Smooth muscle cell of trachea (primary cell): ENCODE results near the gene DCLK3. TPM values are rescaled to one million over a fixed set of nuclear protein-coding genes. Genes with fewer than 3 reads are reported as not detected.

Experiments
- total RNA-seq: library from RNA; depleted of rRNA; stranded (reverse); fragments of >200 nt; gene quantifications from 2 replicates; pipeline ENCODE4 v1.2.1, GENCODE V29; 2014

Gene DCLK3, protein sequence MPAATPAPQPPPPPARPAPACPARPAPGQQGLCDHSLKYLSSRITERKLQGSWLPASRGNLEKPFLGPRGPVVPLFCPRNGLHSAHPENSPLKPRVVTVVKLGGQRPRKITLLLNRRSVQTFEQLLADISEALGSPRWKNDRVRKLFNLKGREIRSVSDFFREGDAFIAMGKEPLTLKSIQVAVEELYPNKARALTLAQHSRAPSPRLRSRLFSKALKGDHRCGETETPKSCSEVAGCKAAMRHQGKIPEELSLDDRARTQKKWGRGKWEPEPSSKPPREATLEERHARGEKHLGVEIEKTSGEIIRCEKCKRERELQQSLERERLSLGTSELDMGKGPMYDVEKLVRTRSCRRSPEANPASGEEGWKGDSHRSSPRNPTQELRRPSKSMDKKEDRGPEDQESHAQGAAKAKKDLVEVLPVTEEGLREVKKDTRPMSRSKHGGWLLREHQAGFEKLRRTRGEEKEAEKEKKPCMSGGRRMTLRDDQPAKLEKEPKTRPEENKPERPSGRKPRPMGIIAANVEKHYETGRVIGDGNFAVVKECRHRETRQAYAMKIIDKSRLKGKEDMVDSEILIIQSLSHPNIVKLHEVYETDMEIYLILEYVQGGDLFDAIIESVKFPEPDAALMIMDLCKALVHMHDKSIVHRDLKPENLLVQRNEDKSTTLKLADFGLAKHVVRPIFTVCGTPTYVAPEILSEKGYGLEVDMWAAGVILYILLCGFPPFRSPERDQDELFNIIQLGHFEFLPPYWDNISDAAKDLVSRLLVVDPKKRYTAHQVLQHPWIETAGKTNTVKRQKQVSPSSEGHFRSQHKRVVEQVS
- not detected in 2 replicates for total RNA-seq

DNA sequence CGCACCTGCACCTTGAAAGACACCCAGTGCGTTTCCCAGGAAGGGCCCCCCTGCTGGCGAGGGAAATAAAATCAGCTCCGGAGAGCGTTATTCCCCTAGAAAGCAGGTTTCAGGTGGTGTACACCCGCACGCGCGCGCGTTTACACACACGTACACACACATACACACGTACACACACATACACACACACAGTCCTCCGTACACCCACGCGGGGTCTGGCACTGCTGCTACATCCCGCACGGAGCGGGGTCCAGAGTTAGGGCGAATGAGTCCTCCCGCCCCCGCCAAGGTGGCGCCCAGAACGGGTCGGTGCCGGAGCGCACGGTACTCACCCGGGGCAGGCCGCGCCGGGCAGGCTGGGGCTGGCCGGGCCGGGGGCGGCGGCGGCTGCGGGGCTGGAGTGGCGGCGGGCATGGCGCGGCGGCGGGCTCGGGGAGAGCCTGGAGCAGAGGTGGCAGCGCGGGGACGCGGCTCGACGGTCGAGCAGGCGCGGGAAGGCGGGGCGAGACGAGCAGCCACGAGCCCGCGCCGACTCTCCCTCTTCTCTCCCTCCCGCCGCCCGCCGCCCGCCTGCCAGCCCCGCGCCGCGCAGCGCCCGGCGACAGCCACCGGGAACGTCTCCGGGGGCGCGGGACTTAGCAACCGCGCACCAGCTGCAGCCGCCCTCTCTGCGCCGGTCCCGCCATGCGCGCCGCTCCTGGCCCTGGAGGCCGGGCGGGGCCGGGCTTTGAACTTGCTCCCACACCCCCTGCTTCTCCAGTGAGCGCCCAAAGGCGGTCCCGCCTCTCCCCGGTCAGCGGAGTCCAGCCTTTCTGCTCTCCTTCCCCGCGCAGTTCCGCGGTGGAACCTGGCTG, at the start of gene DCLK3:
TSS of gene DCLK3 (minus strand) at position 704 of the 854 bp plus-strand sequence. CDS start at position 414, 290 bp downstream.

Other genes with a start within 250 kb of the DCLK3 start
- 12.1 and 20.2 TPM in 2 replicates for gene TRANK1, start 180.5 kb upstream of the DCLK3 start, total RNA-seq
- gene EPM2AIP1, start 228.6 kb upstream of the DCLK3 start, total RNA-seq, result 15.5 and 28.7 TPM in 2 replicates
- 46.8 and 65.7 TPM in 2 replicates for gene MLH1, start 229.0 kb upstream of the DCLK3 start, total RNA-seq